ENCODE measurements around the gene CTDNEP1. TPM values are rescaled to one million over a fixed set of nuclear protein-coding genes. Genes with fewer than 3 reads are reported as not detected.
A peak's percentile ranks its signal among the peaks of the same experiment; 100 is the strongest.

Gene CTDNEP1
- polyA plus RNA-seq, 6 donors from 2014 or later, result 44.6 to 90.2 (median 53.0) TPM

DNA sequence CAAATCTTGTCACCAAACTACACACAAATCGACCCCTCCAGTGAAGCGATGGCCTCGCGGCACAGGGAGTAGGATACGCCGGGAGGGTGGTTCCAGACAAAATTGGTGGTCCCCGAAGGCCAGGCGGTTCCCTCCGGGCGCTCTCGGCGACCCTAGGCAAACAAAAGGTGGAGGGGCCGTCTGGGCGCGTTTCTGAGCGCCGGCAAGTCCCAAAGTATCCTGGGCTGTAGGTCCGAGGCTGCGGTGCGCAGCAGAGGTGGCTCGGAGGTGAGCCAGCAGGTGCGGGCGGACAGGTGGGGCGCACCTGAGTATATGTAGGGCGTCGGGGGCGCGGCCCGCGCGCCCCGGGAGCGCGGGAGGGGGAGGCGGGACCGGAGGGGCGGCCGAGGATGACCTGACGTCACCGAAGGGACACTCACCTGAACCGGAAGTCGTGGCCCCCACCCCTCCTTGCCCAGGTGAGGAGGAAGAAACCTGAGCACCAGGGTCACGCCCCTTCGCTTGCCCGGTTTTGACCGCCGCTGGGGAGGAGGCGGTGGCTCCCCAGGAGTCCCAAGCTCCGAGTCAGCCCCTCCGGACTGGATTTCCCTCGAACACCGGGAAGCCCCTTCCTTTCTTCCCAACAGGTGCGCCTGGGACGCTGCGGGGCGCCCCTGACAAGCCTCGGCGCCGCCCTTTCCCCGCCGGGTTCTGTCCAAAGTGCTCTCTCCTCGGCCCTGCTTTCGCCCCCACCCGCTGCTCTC, 10.8 kb upstream of the CTDNEP1 start, which contains the start of gene CLDN7:
Gene CLDN7, minus strand, starts transcription at position 287 of the 743 bp plus-strand sequence. CDS start 435 bp downstream, outside the sequence.
- peaks cover 4 to 28% (median 18%) of the 10 kb centered on the region in 3 donors for H3K27me3 Mint-ChIP-seq
- H3K4me3 Mint-ChIP-seq, result peak within 1 kb of the TSS; percentile 78 to 89 (median 87)
- peak within 1 kb of the TSS in 5 of 6 donors; percentile 1 to 90 (median 75) for H3K27ac Mint-ChIP-seq
- H3K9me3 Mint-ChIP-seq, result no peaks in the 10 kb centered on the region
- ATAC-seq (ENCODE audit: low read depth in 2 of 2) (peak in 1 of 2 donors; percentile 15), DNase-seq (no peak)
- H3K4me1 Mint-ChIP-seq, result peaks cover 15 to 31% (median 17%) of the 10 kb centered on the region in 3 donors
- H3K36me3 Mint-ChIP-seq, result no peaks in the 10 kb centered on the region

DNA sequence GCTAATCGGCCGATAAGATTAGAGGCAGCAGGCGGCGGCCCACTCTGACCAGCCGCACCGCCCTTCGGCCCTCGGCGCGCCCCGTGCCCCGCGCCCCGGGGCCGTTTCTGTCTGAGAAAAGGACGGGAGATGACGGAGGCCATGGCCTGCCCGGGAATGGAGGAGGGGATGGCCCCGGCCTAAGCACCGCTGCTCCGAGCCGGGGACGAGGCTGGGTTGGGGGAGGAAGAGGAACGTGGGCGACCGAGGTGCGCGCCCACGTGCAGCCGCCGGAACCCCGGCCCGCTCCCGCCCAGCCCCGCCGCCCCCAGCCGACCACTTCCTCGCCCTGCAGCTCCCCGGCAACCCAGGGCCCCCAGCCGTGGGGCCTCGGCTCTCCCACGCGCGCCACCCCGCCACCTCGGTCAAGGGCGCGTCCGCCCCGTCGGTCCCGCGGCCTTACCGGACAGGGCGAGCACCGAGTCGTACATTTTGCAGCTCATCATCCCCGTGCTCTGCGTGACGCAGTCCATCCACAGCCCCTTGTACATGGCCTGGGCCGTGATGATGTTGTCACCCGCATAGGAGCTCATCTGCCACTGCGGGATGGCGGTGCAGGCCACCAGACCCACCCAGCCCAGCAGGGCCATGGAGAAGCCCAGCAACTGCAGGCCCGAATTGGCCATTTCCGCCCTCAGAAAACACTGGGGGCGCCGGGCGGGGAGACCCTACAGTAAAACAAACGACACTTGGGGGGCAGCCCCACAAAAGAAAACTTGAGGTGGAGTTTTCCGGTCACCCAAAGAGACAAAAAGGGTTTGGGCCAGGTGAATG, 10.1 kb upstream of the CTDNEP1 start:
- no peaks in the 10 kb centered on the region for H3K9me3 Mint-ChIP-seq
- H3K27ac Mint-ChIP-seq, result peak overlapping the region in 1 of 6 donors; percentile 80
- peaks cover under 1 to 22% (median 14%) of the 10 kb centered on the region in 3 donors for H3K27me3 Mint-ChIP-seq
- DNase-seq, result peak; percentile 42
- peaks cover 0 to 5% of the 10 kb centered on the region in 2 donors for H3K36me3 Mint-ChIP-seq
- peaks cover 18 to 31% (median 22%) of the 10 kb centered on the region in 3 donors for H3K4me1 Mint-ChIP-seq
- ATAC-seq (ENCODE audit: low read depth in 2 of 2), result peak; percentile 62 to 68
- H3K4me3 Mint-ChIP-seq, result peak overlapping the region; percentile 78 to 89 (median 84)

DNA sequence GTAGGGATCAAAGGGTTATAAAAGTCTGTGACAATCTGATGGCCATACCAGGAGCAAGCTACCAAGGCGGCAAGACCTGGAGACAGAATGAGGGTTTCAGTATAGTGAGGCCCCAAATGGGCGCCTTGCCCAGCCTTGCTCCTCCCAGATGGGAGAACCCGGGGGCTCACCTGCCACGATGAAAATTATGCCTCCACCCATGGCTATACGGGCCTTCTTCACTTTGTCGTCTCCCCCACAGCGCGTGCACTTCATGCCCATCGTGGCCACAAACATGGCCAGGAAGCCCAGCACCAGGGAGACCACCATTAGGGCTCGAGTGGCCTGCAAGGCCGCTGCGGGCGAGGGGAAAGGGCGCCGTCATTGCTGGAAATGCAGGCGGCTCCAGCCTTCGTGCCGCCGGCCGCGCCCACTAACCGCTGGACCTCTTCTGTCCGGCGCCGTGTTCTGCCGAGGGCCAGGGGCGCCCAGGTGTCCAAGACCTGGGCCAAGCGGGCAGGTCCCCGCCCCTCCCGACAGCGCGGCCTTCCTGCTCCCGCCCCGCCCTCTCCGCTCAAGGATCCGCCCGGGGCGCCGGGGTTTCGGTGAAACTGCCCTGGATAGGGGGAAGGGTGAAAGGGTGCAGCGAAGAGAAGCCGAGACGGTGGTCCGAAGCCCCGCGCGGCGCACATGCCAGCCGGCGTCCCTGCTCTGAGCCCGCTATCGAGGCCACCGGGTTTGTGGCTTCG, 9.3 kb upstream of the CTDNEP1 start:
- peaks cover 0 to 10% of the 10 kb centered on the region in 2 donors for H3K36me3 Mint-ChIP-seq
- H3K27me3 Mint-ChIP-seq, result peaks cover 0 to 19% (median 12%) of the 10 kb centered on the region in 3 donors
- no peaks in the 10 kb centered on the region for H3K9me3 Mint-ChIP-seq
- H3K27ac Mint-ChIP-seq, result peak overlapping the region in 3 of 6 donors; percentile 18 to 84 (median 66)
- peak; percentile 40 to 44 for ATAC-seq (ENCODE audit: low read depth in 2 of 2)
- H3K4me1 Mint-ChIP-seq, result peaks cover 22 to 33% (median 25%) of the 10 kb centered on the region in 3 donors
- peak overlapping the region; percentile 78 to 89 (median 84) for H3K4me3 Mint-ChIP-seq
- DNase-seq, result no peak

DNA sequence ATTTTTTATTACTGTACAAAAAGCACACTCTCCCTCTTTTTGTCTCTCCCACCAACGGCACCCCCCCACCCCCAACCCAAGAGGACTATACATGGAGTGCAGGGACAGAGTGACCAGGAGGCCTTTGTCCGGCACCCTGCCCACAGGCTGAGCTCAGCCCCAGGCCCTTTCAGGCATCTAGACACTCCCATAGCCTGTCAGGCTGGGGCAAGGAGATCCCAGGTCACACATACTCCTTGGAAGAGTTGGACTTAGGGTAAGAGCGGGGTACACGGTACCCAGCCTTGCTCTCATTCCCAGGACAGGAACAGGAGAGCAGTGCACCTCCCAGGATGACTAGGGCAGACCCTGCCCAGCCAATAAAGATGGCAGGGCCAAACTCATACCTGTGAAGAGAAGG, 8.6 kb upstream of the CTDNEP1 start:
- DNase-seq, result no peak
- ATAC-seq (ENCODE audit: low read depth in 2 of 2), result no peak

DNA sequence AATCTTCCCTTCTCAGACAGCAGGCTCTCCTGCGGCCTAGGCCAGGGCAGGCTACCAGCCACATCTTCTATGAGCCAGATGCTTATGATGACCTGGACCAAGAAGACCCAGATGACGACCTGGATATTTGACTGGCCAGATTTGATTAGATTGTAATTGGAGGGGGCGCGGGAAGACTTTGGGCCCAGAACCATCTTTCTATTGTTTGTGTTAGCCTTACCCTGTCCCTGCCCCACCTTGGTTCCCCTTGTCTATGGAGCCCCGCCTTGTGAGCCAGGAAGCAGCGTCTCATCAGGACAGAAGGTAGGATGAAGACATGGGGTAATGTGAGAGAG, 8.0 kb upstream of the CTDNEP1 start:
- ATAC-seq (ENCODE audit: low read depth in 2 of 2), result no peak
- peak overlapping the region in 5 of 8 donors; percentile 25 to 78 (median 63) for H3K4me3 Mint-ChIP-seq

More for the DNA sequence above, 8.6 kb upstream of the CTDNEP1 start:
- H3K27me3 Mint-ChIP-seq, result peaks cover 0 to 19% (median 12%) of the 10 kb centered on the region in 3 donors
- H3K9me3 Mint-ChIP-seq, result no peaks in the 10 kb centered on the region
- peaks cover 0 to 10% of the 10 kb centered on the region in 2 donors for H3K36me3 Mint-ChIP-seq
- peak overlapping the region in 2 of 6 donors; percentile 60 to 84 for H3K27ac Mint-ChIP-seq
- H3K4me3 Mint-ChIP-seq, result peak overlapping the region in 7 of 8 donors; percentile 71 to 88 (median 82)
- H3K4me1 Mint-ChIP-seq, result peaks cover 22 to 33% (median 25%) of the 10 kb centered on the region in 3 donors

DNA sequence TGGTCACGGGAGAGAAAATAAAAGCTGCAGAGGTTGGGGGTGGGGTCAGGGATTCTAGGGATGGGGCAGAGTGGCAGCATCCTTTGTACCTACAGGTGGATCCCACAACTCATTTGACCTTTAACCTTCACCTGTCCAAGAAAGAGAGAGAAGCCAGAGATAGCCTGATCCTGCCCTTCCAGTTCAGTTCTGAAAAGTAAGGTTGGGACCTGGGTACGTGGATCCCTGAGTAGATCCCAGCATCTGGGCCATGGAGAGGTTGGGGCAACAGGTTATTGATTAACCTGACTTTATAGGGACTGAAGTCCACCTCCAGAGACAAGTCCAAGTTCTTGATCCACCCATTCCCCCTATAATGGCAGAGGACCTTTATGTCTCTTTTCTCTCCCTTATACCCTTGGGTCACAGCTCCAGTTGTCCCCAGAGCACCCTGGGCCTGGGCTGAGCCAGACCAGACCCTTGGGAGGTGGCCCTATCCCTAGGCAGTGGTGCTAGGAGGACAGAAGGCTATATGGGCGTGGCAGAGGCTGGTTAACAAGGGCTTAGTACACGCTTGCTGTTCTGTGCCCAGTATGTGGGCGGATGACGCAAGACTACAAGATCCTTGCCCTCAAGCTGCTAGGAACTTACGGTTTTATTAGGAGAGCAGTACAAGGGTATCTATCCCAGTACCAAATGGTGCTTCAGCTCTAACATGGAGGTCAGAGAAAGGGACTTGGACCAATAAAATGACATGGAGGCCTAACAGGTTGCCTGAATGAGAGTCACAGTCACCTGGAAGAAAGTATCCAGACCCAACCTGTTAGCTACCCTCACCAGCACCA, 7.4 kb upstream of the CTDNEP1 start:
- ATAC-seq (ENCODE audit: low read depth in 2 of 2) (no peak), DNase-seq (no peak)
- Mint-ChIP-seq H3K4me3 (peak overlapping the region in 4 of 8 donors; percentile 25 to 78 (median 59)), H3K4me1 (peaks cover 20 to 35% (median 22%) of the 10 kb centered on the region in 3 donors), H3K27me3 (peaks cover 0 to 15% (median 12%) of the 10 kb centered on the region in 3 donors), H3K36me3 (peaks cover 0 to 17% of the 10 kb centered on the region in 2 donors), H3K9me3 (no peaks in the 10 kb centered on the region), H3K27ac (peak overlapping the region in 1 of 6 donors; percentile 84)

More for the DNA sequence above, 8.0 kb upstream of the CTDNEP1 start:
- Mint-ChIP-seq H3K27ac (no peak overlapping the region), H3K4me1 (peaks cover 22 to 34% (median 25%) of the 10 kb centered on the region in 3 donors), H3K27me3 (peaks cover 0 to 19% (median 12%) of the 10 kb centered on the region in 3 donors), H3K9me3 (no peaks in the 10 kb centered on the region), H3K36me3 (peaks cover 0 to 15% of the 10 kb centered on the region in 2 donors)
- no peak for DNase-seq

DNA sequence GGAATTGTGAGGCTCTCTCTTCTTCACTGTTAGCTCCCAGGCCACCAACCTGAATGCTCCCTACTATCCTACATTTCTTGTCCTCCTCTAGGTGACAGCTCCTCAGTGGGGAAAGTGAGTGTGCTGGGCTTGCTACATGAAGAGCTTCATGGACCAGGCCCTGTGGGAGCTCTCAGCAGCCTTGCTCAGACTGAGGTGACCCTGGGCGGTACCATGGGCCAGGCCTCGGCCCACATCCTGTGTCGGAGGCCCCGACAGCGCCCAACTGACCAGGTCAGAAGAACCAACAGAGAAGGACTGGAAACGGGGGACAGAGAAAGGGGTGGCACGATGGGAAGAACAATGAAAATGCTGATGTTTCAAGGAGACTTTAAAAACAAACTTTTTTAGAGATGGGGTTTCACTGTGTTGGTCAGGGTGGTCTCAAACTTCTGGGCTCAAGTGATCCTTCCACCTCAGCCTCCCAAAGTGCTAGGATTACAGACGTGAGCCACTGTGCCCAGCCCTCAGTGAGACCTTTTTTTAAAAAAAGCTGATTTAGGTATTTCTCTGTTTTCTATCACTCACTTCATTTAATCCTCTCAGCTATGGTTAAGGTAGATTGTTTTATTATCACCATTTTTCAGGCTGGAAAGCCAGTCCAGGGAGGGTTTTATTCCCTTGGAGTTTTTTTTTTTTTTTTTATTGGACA, 5.4 kb upstream of the CTDNEP1 start:
- H3K9me3 Mint-ChIP-seq, result no peaks in the 10 kb centered on the region
- peak overlapping the region in 1 of 8 donors; percentile 33 for H3K4me3 Mint-ChIP-seq
- peak overlapping the region in 2 of 6 donors; percentile 9 to 94 for H3K27ac Mint-ChIP-seq
- DNase-seq (no peak), ATAC-seq (ENCODE audit: low read depth in 2 of 2) (no peak)
- H3K36me3 Mint-ChIP-seq, result peaks cover 4 to 17% of the 10 kb centered on the region in 2 donors
- no peaks in the 10 kb centered on the region for H3K27me3 Mint-ChIP-seq
- peaks cover 22 to 32% (median 23%) of the 10 kb centered on the region in 3 donors for H3K4me1 Mint-ChIP-seq

DNA sequence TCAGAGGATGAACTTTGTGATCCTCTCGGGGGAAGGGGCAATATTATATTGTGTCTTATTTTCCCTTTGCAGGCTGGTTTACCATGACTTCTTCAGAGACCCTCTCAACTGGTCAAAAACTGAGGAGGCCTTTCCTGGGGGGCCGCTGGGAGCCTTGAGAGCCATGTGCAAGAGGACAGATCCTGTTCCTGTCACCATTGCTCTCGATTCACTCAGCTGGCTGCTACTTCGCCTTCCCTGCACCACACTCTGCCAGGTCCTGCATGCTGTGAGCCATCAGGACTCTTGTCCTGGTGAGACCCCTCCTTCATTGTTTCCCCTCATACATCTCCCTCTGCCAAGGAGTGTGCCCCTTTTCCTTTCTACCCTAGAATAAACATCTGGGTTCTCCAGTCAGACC, 3.0 kb upstream of the CTDNEP1 start:
- Mint-ChIP-seq H3K27ac (peak overlapping the region in 2 of 6 donors; percentile 52 to 85), H3K9me3 (no peaks in the 10 kb centered on the region), H3K4me3 (peak overlapping the region in 4 of 8 donors; percentile 24 to 98 (median 47)), H3K4me1 (peaks cover 36 to 39% (median 37%) of the 10 kb centered on the region in 3 donors), H3K27me3 (no peaks in the 10 kb centered on the region), H3K36me3 (peaks cover 4 to 17% of the 10 kb centered on the region in 2 donors)
- no peak for DNase-seq
- ATAC-seq (ENCODE audit: low read depth in 2 of 2), result no peak

DNA sequence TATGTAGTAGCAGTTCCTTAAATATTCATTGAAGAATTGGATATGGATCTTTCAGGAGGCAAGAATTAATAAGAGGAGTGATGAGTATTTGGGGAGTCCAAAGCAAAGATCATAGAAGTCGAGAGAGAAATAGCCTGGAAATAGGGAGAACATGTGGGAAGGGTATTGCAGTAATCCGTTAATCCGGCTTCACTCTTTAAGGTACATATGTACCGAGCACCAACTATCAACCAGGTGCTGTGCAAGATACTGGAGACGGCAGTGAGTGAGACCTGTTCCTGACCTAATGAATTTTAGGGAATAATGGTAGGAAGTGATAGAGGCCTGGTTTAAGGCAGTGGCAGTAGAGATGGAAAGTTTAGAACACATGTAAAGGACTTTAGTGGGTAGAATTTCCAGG, 1.5 kb upstream of the CTDNEP1 start:
- no peak for ATAC-seq (ENCODE audit: low read depth in 2 of 2)

DNA sequence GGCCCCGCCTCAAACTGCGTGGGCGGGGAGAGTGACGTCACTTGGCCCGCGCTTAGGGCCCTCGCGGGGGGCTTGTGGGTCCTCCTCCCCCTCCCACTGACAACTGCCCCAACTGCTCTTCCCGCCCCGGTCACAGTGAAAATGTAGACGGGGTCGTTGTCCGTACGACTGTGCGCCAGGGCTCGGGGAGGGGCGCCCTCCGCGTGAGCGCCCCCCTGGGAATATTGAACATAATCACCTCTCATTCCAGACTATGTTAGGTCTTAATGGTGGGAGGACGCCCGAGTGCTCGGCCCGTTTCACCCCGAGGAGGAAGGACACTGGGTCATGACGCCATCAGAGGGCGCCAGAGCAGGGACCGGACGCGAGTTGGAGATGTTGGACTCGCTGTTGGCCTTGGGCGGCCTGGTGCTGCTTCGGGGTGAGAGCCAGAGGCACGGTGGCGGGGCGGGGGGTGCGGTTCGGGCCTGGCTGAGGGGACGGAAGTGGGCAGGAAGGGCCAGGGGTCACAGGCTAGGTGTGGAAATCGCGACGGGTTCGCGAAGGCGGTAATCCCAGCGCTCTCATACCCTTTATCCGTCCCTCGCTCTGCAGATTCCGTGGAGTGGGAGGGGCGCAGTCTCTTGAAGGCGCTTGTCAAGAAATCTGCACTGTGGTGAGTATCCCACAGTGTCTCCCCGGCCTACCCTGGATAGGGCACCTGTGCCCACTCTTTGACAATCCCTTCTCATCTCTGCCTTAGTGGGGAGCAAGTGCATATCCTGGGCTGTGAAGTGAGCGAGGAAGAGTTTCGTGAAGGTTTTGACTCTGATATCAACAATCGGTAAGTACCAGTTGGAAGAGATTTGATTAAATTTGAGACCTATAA, 876 bp upstream of the CTDNEP1 start, which contains the start of gene ELP5:
Gene ELP5, plus strand, starts transcription at position 40 of the 868 bp plus-strand sequence. Its CDS starts 336 bp downstream, at position 376.
- Mint-ChIP-seq H3K4me3 (peak within 1 kb of the TSS; percentile 90 to 99 (median 98)), H3K27ac (peak within 1 kb of the TSS; percentile 99 to 100 (median 100)), H3K9me3 (no peaks in the 10 kb centered on the region), H3K27me3 (no peaks in the 10 kb centered on the region), H3K36me3 (peaks cover 4 to 17% of the 10 kb centered on the region in 2 donors), H3K4me1 (peaks cover 47 to 52% (median 48%) of the 10 kb centered on the region in 3 donors)
- DNase-seq, result peak; percentile 93
- peak; percentile 62 to 65 for ATAC-seq (ENCODE audit: low read depth in 2 of 2)

More for the DNA sequence above, 1.5 kb upstream of the CTDNEP1 start:
- H3K36me3 Mint-ChIP-seq, result peaks cover 4 to 17% of the 10 kb centered on the region in 2 donors
- H3K4me1 Mint-ChIP-seq, result peaks cover 47 to 52% (median 48%) of the 10 kb centered on the region in 3 donors
- no peak for DNase-seq
- peak overlapping the region; percentile 99 to 100 (median 100) for H3K27ac Mint-ChIP-seq
- H3K4me3 Mint-ChIP-seq, result peak overlapping the region; percentile 90 to 99 (median 98)
- H3K27me3 Mint-ChIP-seq, result no peaks in the 10 kb centered on the region
- no peaks in the 10 kb centered on the region for H3K9me3 Mint-ChIP-seq

Measured in naive B cell (primary cell).